ENCODE results near the gene ACTL7A.

GRCh38 chr9:108837530-108837929, 24.5 kb upstream of the ACTL7A start:
- TF ChIP-seq, protein P1, sequence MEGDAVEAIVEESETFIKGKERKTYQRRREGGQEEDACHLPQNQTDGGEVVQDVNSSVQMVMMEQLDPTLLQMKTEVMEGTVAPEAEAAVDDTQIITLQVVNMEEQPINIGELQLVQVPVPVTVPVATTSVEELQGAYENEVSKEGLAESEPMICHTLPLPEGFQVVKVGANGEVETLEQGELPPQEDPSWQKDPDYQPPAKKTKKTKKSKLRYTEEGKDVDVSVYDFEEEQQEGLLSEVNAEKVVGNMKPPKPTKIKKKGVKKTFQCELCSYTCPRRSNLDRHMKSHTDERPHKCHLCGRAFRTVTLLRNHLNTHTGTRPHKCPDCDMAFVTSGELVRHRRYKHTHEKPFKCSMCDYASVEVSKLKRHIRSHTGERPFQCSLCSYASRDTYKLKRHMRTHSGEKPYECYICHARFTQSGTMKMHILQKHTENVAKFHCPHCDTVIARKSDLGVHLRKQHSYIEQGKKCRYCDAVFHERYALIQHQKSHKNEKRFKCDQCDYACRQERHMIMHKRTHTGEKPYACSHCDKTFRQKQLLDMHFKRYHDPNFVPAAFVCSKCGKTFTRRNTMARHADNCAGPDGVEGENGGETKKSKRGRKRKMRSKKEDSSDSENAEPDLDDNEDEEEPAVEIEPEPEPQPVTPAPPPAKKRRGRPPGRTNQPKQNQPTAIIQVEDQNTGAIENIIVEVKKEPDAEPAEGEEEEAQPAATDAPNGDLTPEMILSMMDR (conservative IDR thresholded peaks at IDR 0.05; ENCODE audit: low read length), result no peak
- TF ChIP-seq EZH2phosphoT487 (IDR thresholded peaks at IDR 0.05; ENCODE audit: borderline replicate concordance), result no peak
